HUES64 (cell line): Measurements from ENCODE around the gene TARP.
"Not testable (repeated sequence)": the region's sequence is repeated elsewhere in the genome, so short reads cannot be mapped to it uniquely, and the experiment has no call there.

Experiments used
- H3K27ac ChIP-seq: 2 replicates; pipeline ENCODE4 v1.7.0; 2013; ENCODE audit warnings: low read depth, low read length, inconsistent platforms
- H3K27me3 ChIP-seq: 2 replicates; pipeline ENCODE4 v1.6.1; 2013; ENCODE audit warnings: mild to moderate bottlenecking, low read length; ENCODE audit not compliant: insufficient read depth
- H3K36me3 ChIP-seq: 2 replicates; pipeline ENCODE4 v1.6.1; 2013; ENCODE audit warnings: mild to moderate bottlenecking, low read length; ENCODE audit not compliant: insufficient read depth
- H3K4me1 ChIP-seq: 2 replicates; pipeline ENCODE4 v1.6.1; 2013; ENCODE audit warnings: mild to moderate bottlenecking, low read length, moderate library complexity; ENCODE audit not compliant: insufficient read depth
- H3K4me3 ChIP-seq: 2 replicates; pipeline ENCODE4 v1.5.1; 2013; ENCODE audit warnings: mild to moderate bottlenecking, low read length, moderate library complexity
- H3K9ac ChIP-seq: 2 replicates; pipeline ENCODE4 v1.6.1; 2013; ENCODE audit warnings: mild to moderate bottlenecking, low read depth, low read length
- H3K9me3 ChIP-seq: 2 replicates; pipeline ENCODE4 v1.6.1; 2013; ENCODE audit warnings: low read depth, low read length; ENCODE audit not compliant: insufficient read depth
- WGBS: fragments of 150-250, 120-280 bp; methylation state at CpG from one replicate; pipeline ENCODE4 v1.1.7; 2013; ENCODE audit warnings: missing lambda C conversion rate; 5-methylcytosine and 5-hydroxymethylcytosine counted together

TARP gene

GRCh38 chr7:38235606-38236005, 37.8 kb downstream of the TARP start:
- WGBS = 90% methylated on average over 4 of the region's 4 CpGs
- no peaks in the 10 kb centered on the region for H3K4me1 ChIP-seq
- no peak overlapping the region for H3K27ac ChIP-seq
- 0 out of 2 replicates have a peak, but pooled peaks cover under 1% of the 10 kb centered on the region for H3K36me3 ChIP-seq
- no peak overlapping the region for H3K9ac ChIP-seq
- H3K4me3 ChIP-seq = no peak overlapping the region
- no peaks in the 10 kb centered on the region for H3K27me3 ChIP-seq
- no peaks in the 10 kb centered on the region for H3K9me3 ChIP-seq

DNA sequence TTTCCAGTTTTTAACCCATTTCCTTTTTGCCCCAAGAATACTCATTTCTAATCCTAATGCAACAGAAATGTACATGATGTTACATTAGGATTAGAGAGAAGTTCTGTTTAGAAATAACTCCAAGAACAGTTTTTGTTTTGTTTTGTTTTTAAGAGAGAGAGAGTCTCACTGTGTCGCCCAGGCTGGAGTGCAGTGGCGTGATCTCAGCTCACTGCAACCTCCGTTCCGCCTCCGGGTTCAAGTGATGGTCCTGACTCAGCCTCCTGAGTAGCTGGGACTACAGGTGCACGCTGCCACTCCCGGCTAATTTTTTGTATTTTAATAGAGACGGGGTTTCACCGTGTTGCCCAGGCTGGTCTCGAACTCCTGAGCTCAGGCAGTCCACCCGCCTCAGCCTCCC, 38.7 kb downstream of the TARP start:
- not testable (repeated sequence) for H3K36me3 ChIP-seq, H3K9me3 ChIP-seq, H3K9ac ChIP-seq, H3K4me3 ChIP-seq, H3K4me1 ChIP-seq, H3K27ac ChIP-seq, H3K27me3 ChIP-seq
- WGBS = 97% methylated on average over 11 of the region's 11 CpGs

GRCh38 chr7:38232502-38233366, 40.7 kb downstream of the TARP start:
- H3K36me3 ChIP-seq = peaks cover 26% of the 10 kb centered on the region
- H3K4me3 ChIP-seq = no peak overlapping the region
- H3K27me3 ChIP-seq = no peaks in the 10 kb centered on the region
- H3K9ac ChIP-seq = no peak overlapping the region
- peaks cover 5% of the 10 kb centered on the region; the same call in 1 of the 2 replicates for H3K4me1 ChIP-seq
- WGBS = 90% methylated on average over 11 of the region's 11 CpGs
- no peaks in the 10 kb centered on the region for H3K9me3 ChIP-seq
- H3K27ac ChIP-seq = no peak overlapping the region

- H3K4me1 ChIP-seq = peaks cover 5% of the 10 kb centered on the region; the same call in 1 of the 2 replicates
- H3K9me3 ChIP-seq = no peaks in the 10 kb centered on the region
- H3K9ac ChIP-seq = no peak overlapping the region
- 100% methylated on average over 3 of the region's 6 CpGs for WGBS
- no peak overlapping the region for H3K27ac ChIP-seq
- H3K36me3 ChIP-seq = peaks cover 26% of the 10 kb centered on the region
- H3K27me3 ChIP-seq = no peaks in the 10 kb centered on the region
- no peak overlapping the region for H3K4me3 ChIP-seq
Observed at GRCh38 chr7:38229884-38230642, 43.4 kb downstream of the TARP start.

DNA sequence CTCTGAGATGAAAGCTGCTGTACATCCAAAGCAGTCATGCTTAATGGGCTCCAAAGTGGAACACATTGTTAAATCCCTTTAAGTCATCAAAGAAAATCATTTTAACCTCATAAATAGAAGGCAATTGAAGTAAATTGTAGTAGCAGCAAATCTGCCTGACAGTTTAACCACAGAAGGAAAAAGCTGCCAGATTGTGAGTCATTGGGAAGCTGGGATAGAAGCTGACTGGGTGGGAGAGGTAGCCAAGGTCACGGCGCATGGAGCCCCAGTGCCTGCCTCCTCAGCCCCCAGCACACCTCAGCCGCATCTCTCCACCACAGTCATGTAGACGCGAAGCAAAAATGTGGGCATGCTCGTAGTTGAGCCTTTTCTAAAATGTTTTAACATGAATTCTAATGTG, 44.0 kb downstream of the TARP start:
- H3K9me3 ChIP-seq = no peaks in the 10 kb centered on the region
- 94% methylated on average over 6 of the region's 6 CpGs for WGBS
- no peak overlapping the region for H3K27ac ChIP-seq
- H3K4me3 ChIP-seq = no peak overlapping the region
- H3K36me3 ChIP-seq = peaks cover 32% of the 10 kb centered on the region
- no peak overlapping the region for H3K9ac ChIP-seq
- peaks cover 5% of the 10 kb centered on the region; the same call in 1 of the 2 replicates for H3K4me1 ChIP-seq
- no peaks in the 10 kb centered on the region for H3K27me3 ChIP-seq

GRCh38 chr7:38224392-38224791, 49.0 kb downstream of the TARP start:
- WGBS = 97% methylated on average over 3 of the region's 5 CpGs
- Histone ChIP-seq H3K9ac (no peak overlapping the region), H3K36me3 (peaks cover 63% of the 10 kb centered on the region), H3K9me3 (no peaks in the 10 kb centered on the region), H3K4me3 (no peak overlapping the region), H3K27me3 (no peaks in the 10 kb centered on the region), H3K27ac (no peak overlapping the region), H3K4me1 (peaks cover 5% of the 10 kb centered on the region; the same call in 1 of the 2 replicates)

DNA sequence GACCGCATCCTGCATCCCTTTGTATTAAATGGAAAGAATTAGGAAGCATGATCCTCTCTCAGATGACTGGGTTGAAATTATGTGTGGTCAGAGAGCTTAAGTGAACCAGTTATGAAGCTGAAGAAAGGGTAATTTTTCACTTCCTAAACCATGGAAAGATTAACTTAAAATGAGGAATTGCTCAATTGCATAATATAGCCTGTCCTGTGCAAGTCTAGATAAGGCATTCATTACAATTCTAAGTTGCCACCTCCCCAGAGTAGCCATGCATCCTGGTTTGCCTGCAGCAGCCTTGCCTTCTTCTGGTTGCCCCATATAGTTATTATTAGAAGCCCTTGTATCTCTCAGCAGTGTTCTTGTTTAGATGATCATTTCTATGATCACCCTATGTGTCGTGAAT, 50.1 kb downstream of the TARP start:
- H3K36me3 ChIP-seq = peaks cover 63% of the 10 kb centered on the region
- H3K4me3 ChIP-seq = no peak overlapping the region
- peaks cover 3% of the 10 kb centered on the region; the same call in 1 of the 2 replicates for H3K4me1 ChIP-seq
- H3K9me3 ChIP-seq = no peaks in the 10 kb centered on the region
- WGBS = 96% methylated on average over 2 of the region's 2 CpGs
- H3K9ac ChIP-seq = no peak overlapping the region
- H3K27ac ChIP-seq = no peak overlapping the region
- no peaks in the 10 kb centered on the region for H3K27me3 ChIP-seq

DNA sequence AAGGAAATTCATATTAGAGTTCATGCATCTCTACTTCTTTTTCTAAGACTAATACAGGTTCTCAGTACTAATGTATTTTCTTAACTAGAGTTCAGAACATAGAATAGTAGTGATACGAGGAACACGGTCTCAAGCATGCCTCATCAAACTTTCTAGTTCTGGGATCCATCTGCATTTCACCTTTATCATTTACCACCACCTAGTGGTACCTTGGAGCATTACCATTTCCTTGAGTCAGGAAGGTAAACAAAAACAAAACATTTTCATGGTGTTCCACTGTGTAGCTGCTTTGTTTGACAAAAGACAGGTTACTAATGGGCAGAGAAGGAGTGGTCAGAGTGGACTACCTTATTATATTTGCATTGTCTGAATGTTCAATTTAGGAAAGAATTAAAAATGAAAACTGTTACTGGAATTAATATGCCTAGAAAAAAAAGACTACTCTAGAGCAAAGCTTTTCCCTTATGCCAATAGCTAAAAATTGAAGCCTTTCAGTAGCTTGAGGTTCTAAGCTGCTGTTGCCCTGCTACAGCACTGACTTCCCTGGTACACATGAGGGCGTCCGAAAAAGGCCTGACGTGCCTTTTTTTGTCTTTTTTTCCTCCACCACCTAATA, 50.8 kb downstream of the TARP start:
- H3K9me3 ChIP-seq = no peaks in the 10 kb centered on the region
- no peaks in the 10 kb centered on the region for H3K27me3 ChIP-seq
- H3K4me3 ChIP-seq = no peak overlapping the region
- WGBS = 86% methylated on average over 4 of the region's 5 CpGs
- no peak overlapping the region for H3K27ac ChIP-seq
- peaks cover 67% of the 10 kb centered on the region for H3K36me3 ChIP-seq
- no peak overlapping the region for H3K9ac ChIP-seq
- no peaks in the 10 kb centered on the region for H3K4me1 ChIP-seq

DNA sequence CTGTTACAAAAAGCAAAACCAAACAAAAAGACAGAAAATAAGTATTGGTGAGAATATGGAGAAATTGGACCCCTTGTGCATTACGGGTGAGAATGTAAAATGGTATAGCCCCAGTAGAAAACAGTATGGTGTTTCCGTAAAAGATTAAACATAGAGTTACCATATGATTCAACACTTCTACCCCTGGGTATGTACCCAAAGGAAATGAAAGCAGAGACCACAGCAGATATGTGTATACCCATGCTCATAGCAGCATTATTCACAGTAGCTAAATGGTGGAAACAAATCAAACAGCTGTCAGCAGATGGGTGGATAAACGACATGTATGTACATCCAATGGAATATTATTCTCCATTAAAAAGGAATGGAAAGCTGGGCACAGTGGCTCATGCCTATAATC, 53.0 kb downstream of the TARP start:
- Histone ChIP-seq H3K4me3 (no peak overlapping the region), H3K27me3 (no peaks in the 10 kb centered on the region), H3K9ac (no peak overlapping the region), H3K36me3 (peaks cover 85% of the 10 kb centered on the region), H3K27ac (no peak overlapping the region), H3K4me1 (no peaks in the 10 kb centered on the region), H3K9me3 (no peaks in the 10 kb centered on the region)
- WGBS = 92% methylated on average over 3 of the region's 3 CpGs

GRCh38 chr7:38217672-38218071, 55.8 kb downstream of the TARP start:
- H3K27ac ChIP-seq = no peak overlapping the region
- 96% methylated on average over 2 of the region's 2 CpGs for WGBS
- no peaks in the 10 kb centered on the region for H3K9me3 ChIP-seq
- no peak overlapping the region for H3K9ac ChIP-seq
- no peaks in the 10 kb centered on the region for H3K27me3 ChIP-seq
- H3K4me1 ChIP-seq = peaks cover 15% of the 10 kb centered on the region
- peaks cover 78% of the 10 kb centered on the region for H3K36me3 ChIP-seq
- H3K4me3 ChIP-seq = no peak overlapping the region
